Caco-2 (cell line): ENCODE measurements around the gene CCR2. TPM values are rescaled to one million over a fixed set of nuclear protein-coding genes. Genes with fewer than 3 reads are reported as not detected.

Experiments
- BruUV-seq: library from RNA; stranded (reverse); fragments of 400-500 nt; replicated peaks from 2 replicates; lab custom pipeline; 2021; lab: Mats Ljungman, UMichigan
- CTCF ChIA-PET: fragments of 300-600 bp; sonication (Branson Sonifier 250); formaldehyde crosslinking; loops from one replicate; lab custom pipeline; 2022; ENCODE audit warnings: antibody characterized with exemption; lab: Charles Lee
- POLR2A ChIA-PET: fragments of 300-600 bp; sonication (Branson Sonifier 250); formaldehyde crosslinking; loops from one replicate; lab custom pipeline; 2022; ENCODE audit warnings: antibody characterized with exemption; lab: Charles Lee
- DNase-seq, 2 experiments: peaks; one replicate each; pipeline versions ENCODE4 v3.0.0 to v3.0.0-alpha.2; 2020 to 2022
- H3K27me3 ChIP-seq: replicated peaks from 2 replicates; pipeline ENCODE4 v1.6.0; 2011; ENCODE audit warnings: low read length; ENCODE audit not compliant: control insufficient read depth, insufficient read depth
- H3K36me3 ChIP-seq: 2 replicates; pipeline ENCODE4 v1.5.1; 2011; ENCODE audit warnings: low read length; ENCODE audit not compliant: control insufficient read depth, insufficient read depth
- H3K4me1 ChIP-seq: fragments of 250-450 bp; sonication (Bioruptor Pico); 2 replicates; pipeline ENCODE4 v1.5.1; 2020; ENCODE audit warnings: mild to moderate bottlenecking
- H3K4me3 ChIP-seq: 2 replicates; pipeline ENCODE4 v1.5.1; 2011; ENCODE audit warnings: low read depth, mild to moderate bottlenecking, control low read depth, low read length
- H3K9me3 ChIP-seq: fragments of 250-450 bp; sonication (Bioruptor Pico); 2 replicates; pipeline ENCODE4 v1.5.1; 2020; ENCODE audit warnings: mild to moderate bottlenecking, moderate library complexity
- H3K27ac Mint-ChIP-seq: one replicate; pipeline ENCODE4 v1.8.0; 2022; ENCODE audit warnings: mixed read lengths; ENCODE audit not compliant: unreplicated experiment
- H3K27me3 Mint-ChIP-seq: one replicate; pipeline ENCODE4 v1.8.0; 2022; ENCODE audit warnings: mixed read lengths; ENCODE audit not compliant: insufficient read depth, unreplicated experiment
- H3K36me3 Mint-ChIP-seq: one replicate; pipeline ENCODE4 v1.8.0; 2022; ENCODE audit warnings: mild to moderate bottlenecking, mixed read lengths; ENCODE audit not compliant: insufficient read depth, unreplicated experiment
- H3K4me1 Mint-ChIP-seq: one replicate; pipeline ENCODE4 v1.8.0; 2022; ENCODE audit warnings: low read depth, mixed read lengths; ENCODE audit not compliant: unreplicated experiment
- H3K4me3 Mint-ChIP-seq: one replicate; pipeline ENCODE4 v1.8.0; 2022; ENCODE audit warnings: mild to moderate bottlenecking, moderate library complexity, mixed read lengths; ENCODE audit not compliant: unreplicated experiment
- H3K9me3 Mint-ChIP-seq: one replicate; pipeline ENCODE4 v1.8.0; 2022; ENCODE audit warnings: mixed read lengths; ENCODE audit not compliant: unreplicated experiment
- intact Hi-C: fragments of 100-400 bp; cut with micrococcal nuclease; formaldehyde crosslinking; loops from one replicate; pipeline ENCODE4 v1.10.0; 2022; ENCODE audit not compliant: unreplicated experiment
- total RNA-seq: library from RNA; stranded (reverse); gene quantifications from 2 replicates; pipeline ENCODE4 v1.2.3, GENCODE V29; 2022
- TF ChIP-seq, protein P1 (sequence below), 2 experiments: fragments of 200-600 bp in 1 of 2; IDR thresholded peaks; 1 replicate in 1 of 2; 2 replicates in 1 of 2; pipeline versions ENCODE4 v1.5.1 to v1.8.0; 2011 to 2022; ENCODE audit warnings: antibody characterized with exemption in 1 of 2, control low read depth in 1 of 2, inconsistent platforms in 1 of 2, low read depth in 1 of 2, low read length in 1 of 2, mild to moderate bottlenecking in 1 of 2, moderate library complexity in 1 of 2; ENCODE audit not compliant: insufficient read depth in 1 of 2, severe bottlenecking in 1 of 2, unreplicated experiment in 1 of 2

The CCR2 gene
- total RNA-seq, 1 experiment from 2014 or later: not detected

DNA sequence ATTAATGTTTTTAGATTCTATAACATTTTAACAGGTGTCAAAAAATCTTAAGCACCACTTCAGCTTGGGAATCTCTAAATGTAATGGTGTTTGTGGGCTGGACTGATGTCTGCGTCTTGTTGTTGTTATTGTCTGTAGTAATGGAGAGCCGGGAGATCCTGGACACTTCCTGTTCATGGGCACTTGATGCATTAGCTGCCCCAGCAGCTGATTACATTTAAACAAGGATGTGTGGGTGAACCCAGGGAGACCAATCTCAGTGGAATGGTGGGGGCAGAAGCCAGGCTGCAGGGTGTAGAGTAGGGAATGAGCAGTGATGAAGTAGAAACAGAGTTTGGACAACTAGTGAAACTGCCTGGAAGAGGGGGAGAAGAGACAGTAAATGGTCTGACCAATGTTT, 45.2 kb downstream of the CCR2 start:
- ChIA-PET POLR2A (no interaction called here), CTCF (no interaction called here)
- no peaks in the 10 kb centered on the region for H3K9me3 Mint-ChIP-seq
- peaks cover under 1% of the 10 kb centered on the region for H3K36me3 Mint-ChIP-seq
- H3K4me1 ChIP-seq: no peaks in the 10 kb centered on the region; the same call in 1 of the 2 replicates
- DNase-seq: no peak
- H3K9me3 ChIP-seq: no peaks in the 10 kb centered on the region
- H3K27ac Mint-ChIP-seq: no peak overlapping the region
- intact Hi-C loops: no loop called here
- H3K36me3 ChIP-seq: no peaks in the 10 kb centered on the region
- H3K27me3 ChIP-seq: no peaks in the 10 kb centered on the region
- H3K27me3 Mint-ChIP-seq: no peaks in the 10 kb centered on the region
- H3K4me3 ChIP-seq: no peak overlapping the region
- TF ChIP-seq, protein P1, sequence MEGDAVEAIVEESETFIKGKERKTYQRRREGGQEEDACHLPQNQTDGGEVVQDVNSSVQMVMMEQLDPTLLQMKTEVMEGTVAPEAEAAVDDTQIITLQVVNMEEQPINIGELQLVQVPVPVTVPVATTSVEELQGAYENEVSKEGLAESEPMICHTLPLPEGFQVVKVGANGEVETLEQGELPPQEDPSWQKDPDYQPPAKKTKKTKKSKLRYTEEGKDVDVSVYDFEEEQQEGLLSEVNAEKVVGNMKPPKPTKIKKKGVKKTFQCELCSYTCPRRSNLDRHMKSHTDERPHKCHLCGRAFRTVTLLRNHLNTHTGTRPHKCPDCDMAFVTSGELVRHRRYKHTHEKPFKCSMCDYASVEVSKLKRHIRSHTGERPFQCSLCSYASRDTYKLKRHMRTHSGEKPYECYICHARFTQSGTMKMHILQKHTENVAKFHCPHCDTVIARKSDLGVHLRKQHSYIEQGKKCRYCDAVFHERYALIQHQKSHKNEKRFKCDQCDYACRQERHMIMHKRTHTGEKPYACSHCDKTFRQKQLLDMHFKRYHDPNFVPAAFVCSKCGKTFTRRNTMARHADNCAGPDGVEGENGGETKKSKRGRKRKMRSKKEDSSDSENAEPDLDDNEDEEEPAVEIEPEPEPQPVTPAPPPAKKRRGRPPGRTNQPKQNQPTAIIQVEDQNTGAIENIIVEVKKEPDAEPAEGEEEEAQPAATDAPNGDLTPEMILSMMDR (IDR thresholded peaks at IDR 0.05; ENCODE audit: insufficient read depth in 1 of 2, low read depth in 1 of 2, low read length in 1 of 2, severe bottlenecking in 1 of 2, unreplicated experiment in 1 of 2): no peak
- H3K4me1 Mint-ChIP-seq: peaks cover 16% of the 10 kb centered on the region
- no TSS peak for BruUV-seq
- no peak overlapping the region for H3K4me3 Mint-ChIP-seq

DNA sequence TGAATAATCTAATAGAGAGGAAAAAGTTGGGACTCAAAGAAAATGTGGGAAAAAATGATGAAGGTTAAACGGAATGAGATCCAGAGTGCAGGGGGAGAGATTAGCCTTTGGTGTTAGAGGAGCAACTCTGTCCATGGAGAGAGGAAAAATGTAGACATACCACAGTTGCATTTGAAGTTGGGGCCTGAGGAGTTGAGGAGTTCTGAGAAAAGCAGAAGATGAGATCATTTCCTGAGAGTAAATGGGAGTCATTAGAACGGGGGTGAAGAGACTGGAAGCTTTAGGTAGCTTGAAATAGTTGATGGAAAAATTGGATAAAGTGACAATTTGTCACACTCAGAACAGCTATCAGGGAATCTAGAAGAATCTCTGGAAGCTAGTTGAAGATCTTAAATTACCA, 45.6 kb downstream of the CCR2 start:
- H3K27me3 Mint-ChIP-seq: no peaks in the 10 kb centered on the region
- H3K9me3 Mint-ChIP-seq: no peaks in the 10 kb centered on the region
- ChIA-PET CTCF (no interaction called here), POLR2A (no interaction called here)
- no peak overlapping the region for H3K27ac Mint-ChIP-seq
- no peak for DNase-seq
- H3K4me1 Mint-ChIP-seq: peaks cover 13% of the 10 kb centered on the region
- BruUV-seq: no TSS peak
- H3K9me3 ChIP-seq: no peaks in the 10 kb centered on the region
- no peaks in the 10 kb centered on the region for H3K36me3 Mint-ChIP-seq
- TF ChIP-seq, protein P1 (IDR thresholded peaks at IDR 0.05; ENCODE audit: insufficient read depth in 1 of 2, low read depth in 1 of 2, low read length in 1 of 2, severe bottlenecking in 1 of 2, unreplicated experiment in 1 of 2): no peak
- H3K27me3 ChIP-seq: no peaks in the 10 kb centered on the region
- H3K36me3 ChIP-seq: no peaks in the 10 kb centered on the region
- no peaks in the 10 kb centered on the region; the same call in 1 of the 2 replicates for H3K4me1 ChIP-seq
- no peak overlapping the region for H3K4me3 ChIP-seq
- H3K4me3 Mint-ChIP-seq: no peak overlapping the region
- intact Hi-C loops: no loop called here

DNA sequence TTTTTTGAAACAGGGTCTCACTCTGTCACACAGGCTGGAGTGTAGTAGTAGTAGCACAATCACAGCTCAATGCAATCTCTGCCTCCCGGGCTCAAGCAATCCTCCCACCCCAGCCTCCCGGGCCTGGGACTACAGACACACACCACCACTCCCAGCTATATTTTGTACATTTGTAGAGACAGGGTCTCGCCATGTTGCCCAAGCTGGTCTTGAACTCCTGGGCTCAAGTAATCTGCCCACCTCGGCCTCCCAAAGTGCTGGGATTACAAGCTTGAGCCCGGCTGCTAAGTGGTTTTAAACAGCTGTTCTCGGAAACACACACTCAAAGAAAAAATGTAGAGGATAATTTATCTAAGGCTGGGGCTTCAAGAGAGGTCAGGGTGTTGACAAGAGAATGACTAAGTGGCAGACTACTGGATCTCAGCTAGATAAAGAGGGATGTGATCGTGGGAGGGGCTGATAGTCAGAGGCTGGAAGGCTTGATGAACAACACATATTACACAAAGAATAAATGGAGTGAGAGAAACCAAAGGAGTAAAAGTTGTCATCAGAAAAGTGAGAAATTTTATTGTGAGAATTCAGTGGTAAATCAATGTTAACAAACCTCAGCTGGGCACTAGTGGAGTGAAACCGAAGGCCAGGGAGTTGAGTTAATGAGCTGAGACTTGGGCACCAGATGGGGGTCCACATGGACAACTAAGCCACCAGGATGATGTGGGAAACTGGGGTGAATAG, 46.3 kb downstream of the CCR2 start:
- no TSS peak for BruUV-seq
- POLR2A ChIA-PET: no interaction called here

More for the DNA sequence above, 46.3 kb downstream of the CCR2 start:
- Mint-ChIP-seq H3K27me3 (no peaks in the 10 kb centered on the region), H3K4me3 (no peak overlapping the region), H3K9me3 (no peaks in the 10 kb centered on the region), H3K36me3 (no peaks in the 10 kb centered on the region), H3K27ac (no peak overlapping the region), H3K4me1 (peaks cover 6% of the 10 kb centered on the region)
- CTCF ChIA-PET: no interaction called here
- Histone ChIP-seq H3K27me3 (no peaks in the 10 kb centered on the region), H3K4me1 (peaks cover 2% of the 10 kb centered on the region; the same call in 1 of the 2 replicates), H3K9me3 (no peaks in the 10 kb centered on the region), H3K4me3 (no peak overlapping the region), H3K36me3 (no peaks in the 10 kb centered on the region)
- intact Hi-C loops: no loop called here
- TF ChIP-seq, protein P1 (IDR thresholded peaks at IDR 0.05; ENCODE audit: insufficient read depth in 1 of 2, low read depth in 1 of 2, low read length in 1 of 2, severe bottlenecking in 1 of 2, unreplicated experiment in 1 of 2): no peak
- no peak for DNase-seq
